ENCODE results near the gene LRMDA.

The LRMDA gene

DNA sequence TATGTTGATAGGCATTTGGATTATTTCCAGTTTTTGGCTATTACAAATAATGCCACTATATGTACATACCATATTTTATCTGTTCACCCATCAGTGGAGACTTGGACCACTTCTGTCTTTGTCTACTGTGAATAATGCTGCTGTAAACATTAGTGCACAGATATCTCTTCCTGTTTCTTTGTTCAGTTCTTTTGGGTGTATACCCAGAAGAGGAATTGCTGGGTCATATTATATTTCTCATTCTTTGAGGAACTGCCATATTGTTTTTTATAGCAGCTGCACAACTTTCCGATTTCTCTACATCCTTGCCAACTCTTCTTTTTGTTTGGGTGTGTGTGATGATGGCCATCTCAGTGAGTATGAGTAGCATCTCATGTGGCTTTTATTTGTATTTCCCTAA lies 218.0 kb downstream of the LRMDA start:
- DNase-seq = no peak

DNA sequence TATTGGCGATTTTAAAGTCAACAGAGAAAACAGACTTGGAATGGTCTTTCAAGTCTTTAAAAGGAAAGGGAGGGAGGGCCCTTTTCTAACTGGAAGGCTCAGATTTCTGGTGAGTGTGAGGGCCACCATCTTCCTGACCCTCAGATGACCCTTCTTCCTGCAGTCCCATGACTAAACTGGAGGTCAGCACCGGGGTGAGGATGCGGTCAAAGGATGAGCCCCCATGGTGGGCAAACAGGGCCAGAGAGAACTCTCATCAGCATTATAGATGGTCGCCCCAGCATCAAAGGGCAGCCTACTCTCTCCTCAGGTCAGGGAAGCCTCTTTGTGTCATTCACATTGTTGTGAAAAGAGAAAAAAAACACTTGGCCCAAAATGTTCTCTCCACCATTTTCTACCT lies 219.2 kb downstream of the LRMDA start:
- DNase-seq = no peak

DNA sequence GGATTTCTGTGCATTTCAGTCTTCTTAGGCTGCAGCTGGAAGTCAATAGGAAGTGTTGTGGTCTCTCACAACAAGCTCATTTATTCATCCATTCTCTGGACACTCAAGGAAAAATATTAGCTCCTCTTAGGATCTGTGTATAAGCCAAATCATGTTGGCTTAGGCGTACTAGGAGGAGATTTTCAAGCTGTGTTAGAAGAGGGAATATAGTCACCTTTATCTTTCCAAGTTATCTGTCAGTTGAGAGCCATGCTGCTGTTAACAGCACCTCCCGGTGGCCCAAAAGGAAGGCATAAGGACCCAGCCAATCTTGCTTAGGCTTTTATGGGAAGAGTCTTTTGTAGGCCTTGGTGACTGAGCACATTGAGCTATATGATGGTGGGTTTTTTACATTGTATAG lies 220.0 kb downstream of the LRMDA start:
- DNase-seq = no peak

DNA sequence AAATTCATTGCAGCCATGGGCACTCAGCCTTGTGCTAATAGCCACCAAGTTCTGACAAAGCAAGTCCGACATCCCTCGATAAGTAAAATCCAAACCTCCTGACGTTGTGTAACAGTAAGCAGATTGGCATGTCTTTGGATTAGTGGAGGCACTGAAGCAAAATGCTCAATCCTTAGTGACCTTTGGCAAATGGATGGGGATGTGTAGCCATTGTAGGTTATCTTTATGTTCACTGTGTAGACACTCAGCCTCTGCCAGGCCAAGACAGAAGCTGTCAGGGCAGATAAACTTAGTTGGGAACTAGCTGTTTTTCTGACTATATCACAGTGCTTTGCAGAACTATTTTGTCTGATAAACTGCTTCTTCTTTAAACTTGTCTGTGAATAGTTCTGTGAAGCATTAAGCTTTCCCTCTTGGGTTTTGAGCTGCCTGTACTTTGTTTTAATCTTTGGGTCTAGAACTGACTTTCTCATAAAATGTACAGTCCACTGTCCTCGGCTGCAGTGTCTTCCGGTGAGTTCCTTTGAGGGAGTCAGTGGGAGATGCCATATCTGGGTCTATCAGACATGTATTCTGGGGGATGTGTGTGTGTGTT lies 220.8 kb downstream of the LRMDA start:
- DNase-seq = no peak

DNA sequence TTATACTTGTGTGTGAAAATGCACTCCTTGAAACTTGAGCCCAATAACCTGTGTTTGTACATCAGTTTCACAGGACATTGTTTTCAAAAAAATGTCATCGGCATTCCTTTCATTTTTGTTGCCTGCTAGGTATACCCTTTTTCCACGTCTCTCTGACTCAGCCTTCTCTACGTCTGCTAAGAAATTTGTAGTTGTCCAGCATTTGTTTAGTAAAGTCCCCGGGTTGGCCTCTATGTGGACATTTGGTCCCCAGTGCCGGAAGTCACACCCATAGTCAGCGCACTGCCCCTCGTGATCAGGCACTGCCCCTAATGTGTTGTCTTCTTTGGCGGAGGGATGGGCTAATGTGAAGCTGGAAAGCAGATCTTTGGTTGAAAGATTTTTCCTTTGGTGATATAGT lies 222.3 kb downstream of the LRMDA start:
- no peak for DNase-seq

DNA sequence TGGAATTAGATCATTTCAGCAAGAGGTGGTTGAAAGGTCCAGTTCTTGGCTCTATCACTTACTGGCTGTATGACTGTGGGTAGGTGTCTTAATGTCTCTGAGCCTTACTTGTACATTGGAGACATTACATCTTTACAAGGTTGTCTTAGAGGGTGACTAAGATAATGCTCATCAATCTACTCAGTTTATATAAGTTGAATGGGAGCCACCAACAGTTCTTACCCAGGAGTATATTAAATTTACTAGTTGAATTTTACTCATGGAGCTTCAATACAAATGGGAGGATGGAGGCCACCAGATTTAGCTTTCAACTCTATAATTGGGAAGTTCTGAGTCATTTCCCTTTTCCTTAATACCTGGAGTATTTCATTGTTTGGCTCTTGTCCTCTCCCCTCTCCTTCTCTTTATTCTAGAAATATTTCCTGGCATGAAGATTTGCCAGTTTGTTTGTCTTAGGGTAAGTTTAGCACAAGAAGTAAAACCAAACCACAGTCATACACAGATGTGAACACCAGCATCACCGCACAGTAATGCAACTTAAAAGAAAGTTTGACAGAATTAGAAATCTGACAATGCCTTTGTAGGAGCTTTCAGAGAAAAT lies 222.8 kb downstream of the LRMDA start:
- no peak for DNase-seq

DNA sequence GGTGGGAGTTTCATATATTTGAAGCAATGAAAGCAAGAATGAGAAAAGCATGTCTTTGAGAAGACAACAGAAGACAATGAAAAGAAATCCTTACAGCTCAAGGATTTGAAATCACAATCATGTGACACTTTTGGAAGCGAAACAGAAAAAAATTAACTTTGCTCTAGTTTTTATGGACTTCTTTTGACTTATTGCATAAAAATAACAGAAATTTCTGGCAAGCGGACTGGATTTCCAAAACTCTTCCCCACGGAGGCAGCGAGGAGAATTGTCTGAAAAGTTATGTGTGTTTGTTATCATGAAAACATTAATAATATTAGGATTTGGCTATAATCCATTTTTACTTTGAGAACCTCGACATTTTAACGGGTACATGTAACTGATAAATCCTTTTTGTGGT lies 223.3 kb downstream of the LRMDA start:
- DNase-seq = no peak

DNA sequence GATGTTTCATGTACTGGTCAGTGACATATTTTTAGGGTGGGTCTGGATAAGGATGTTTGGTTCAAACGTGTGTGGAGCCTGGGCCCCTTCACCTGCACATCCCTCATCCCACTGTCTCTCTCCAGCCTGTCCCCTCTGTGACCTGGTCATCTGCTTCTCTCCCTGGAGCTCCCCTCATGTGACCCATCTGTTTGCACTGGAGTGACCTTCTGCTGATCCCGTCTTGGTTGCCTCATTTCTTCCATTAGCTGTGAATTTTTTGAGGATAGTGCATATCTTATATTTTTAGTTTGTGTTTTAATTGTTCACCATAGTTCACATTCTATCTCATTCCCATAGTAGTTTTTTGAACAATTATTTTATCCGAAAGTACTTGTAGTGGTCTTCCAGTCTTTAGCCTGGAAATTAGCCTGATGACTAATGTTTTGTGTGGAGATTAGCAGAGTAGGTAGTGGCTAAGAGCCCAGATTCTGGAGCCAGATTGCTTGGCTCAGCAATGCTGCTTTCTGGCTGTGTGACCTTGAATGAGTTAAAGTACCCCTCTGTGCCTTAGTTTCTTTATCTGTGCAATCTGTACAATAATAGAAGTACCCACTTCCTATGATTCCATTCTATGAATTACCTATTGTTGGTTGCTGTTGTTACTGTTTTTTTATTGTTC lies 224.5 kb downstream of the LRMDA start:
- DNase-seq = no peak

DNA sequence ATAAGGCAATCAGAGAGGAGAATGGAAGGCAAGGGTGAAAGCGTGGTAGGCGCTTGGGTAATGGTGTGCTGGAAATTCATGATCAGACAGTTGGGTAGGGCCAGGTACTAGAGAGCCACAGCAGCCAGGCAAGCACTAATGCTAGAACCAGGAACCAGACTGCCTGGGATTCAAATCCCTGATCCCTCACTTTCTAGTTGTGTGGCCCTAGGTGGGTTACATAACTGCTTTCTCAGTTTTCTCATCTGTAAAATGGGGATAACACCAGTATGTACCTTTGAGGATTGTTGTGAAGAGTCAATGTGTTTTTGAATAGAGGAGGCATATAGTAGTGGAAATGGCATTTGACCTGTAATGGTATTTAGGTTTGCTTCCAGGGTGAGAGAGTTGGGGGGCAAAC lies 225.9 kb downstream of the LRMDA start:
- no peak for DNase-seq

DNA sequence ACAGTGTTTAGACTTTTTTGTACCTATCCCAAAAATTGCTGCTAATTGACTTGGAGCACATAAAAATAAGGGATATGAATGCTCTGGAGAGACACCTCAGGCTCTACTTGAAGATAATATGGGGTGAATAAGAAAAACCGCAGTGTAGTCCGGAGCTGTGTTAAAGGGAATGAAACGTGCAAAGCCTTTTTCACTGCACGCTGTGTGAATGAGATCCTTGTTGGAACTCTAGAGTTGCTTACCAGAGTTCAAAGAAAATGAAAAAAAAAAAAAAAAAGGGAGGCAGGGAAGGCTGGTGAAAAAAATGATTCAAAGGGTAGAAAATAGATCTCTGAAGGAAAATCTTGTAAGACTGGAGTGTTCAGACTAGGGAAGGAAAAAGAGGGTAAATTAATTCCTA lies 226.6 kb downstream of the LRMDA start:
- no peak for DNase-seq

DNA sequence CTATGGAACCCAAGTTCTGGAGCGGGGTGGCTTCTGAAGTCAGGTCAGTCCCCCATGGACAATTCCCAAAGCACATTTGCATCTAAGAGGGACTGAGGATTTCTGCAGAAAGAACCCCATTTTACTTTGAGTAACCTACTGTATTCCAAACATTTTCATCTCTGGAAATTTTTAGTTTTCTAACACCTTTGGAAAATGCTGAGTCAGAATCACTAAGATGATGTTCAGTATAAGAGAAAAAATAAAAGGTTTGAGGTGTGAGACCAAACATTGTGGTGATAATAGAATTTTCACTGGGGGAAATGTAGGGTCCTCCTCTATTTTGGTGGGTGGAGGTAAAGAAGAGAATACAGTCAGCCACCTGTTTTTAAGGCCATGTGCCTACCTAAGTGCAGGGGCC lies 227.1 kb downstream of the LRMDA start:
- DNase-seq = no peak

DNA sequence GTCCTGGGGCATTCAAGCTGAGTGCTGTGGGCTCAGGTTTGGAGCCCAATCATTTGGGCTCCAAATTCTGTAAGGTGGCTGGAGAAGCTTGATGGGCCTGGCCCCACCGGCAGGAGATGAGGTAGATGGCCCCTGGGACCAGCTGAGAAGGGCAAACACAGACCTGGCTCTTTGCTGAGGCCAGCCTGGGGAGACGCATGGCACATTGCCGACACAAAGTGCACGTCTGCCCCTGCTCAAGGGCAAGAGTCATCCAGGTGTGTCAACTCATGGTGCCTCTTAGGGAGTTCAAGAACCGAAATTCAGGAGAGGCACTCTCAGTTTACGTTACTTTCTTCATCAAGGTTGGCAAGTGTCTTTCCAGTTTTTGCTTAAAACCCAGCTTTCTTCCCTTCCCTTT lies 227.5 kb downstream of the LRMDA start:
- no peak for DNase-seq

DNA sequence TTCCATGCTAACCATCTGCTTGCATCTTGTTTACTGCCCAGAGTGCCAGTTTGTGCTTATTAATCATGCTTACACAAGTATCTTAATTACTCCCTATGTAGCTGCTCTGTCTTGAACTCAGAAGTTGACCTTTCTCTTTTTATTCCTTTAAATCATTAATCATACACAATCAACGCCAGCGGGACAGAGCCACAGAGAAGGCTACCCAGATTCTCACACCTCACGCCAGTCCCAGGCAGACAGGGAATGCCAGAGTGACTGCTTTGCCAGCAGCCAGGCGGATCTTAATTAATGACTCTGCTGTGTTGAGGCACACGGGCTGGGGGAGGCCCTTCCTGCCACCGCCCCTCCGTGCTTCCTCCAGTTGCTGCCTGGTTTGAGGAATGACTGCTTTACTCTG lies 229.4 kb downstream of the LRMDA start:
- DNase-seq = no peak

DNA sequence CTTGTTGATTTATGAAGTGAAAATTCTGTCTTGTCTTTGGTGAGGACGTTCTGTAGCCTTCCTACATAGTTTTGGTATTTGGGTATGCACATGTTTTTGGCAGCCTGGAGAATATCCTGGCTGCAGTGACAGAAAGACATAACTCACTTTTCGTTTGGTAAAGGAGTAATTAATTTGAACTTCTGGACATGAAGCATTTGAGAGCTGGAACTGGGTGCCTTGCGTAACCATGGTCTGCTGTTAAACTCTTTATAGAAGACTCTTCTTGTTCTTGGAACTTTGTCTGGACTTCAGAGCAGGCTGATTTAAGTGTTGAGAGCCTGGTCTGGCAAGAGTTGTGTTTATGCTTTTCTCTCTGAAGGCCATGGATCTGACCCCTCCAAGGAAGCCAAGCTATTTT lies 231.3 kb downstream of the LRMDA start:
- no peak for DNase-seq

DNA sequence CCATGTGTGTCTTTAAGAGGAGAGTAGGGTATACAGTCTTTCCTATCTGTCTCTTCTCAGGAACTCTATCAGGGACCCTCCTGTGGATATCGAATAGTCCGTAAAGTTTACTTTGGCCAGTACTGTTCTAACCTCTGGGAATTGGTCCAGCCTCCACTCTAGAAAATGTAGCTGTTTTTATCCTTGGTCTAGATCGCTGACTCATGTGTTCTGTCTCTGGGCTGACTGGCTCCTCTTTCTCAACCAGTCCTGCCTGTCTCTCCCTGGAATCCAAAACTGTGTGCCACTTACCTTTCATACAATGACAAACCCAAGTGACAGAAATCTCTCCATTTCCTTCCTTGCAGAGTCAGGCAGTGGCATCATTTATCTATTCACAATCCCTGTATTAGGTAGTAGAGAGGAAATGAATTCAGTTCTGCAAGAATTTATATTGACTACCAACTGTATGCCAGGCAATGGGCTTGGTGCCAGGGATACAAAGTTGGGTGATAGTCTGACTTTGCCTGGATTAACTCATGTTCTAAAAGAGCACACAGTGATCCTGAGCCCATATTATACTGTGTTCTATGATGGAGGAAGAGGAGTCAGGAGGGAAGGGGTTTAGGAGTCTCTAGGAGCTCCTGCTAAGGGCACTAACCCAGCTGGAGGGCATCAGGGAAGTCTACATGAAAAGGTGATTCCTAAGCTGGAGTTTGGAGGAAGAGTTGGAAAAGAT lies 232.7 kb downstream of the LRMDA start:
- no peak for DNase-seq

DNA sequence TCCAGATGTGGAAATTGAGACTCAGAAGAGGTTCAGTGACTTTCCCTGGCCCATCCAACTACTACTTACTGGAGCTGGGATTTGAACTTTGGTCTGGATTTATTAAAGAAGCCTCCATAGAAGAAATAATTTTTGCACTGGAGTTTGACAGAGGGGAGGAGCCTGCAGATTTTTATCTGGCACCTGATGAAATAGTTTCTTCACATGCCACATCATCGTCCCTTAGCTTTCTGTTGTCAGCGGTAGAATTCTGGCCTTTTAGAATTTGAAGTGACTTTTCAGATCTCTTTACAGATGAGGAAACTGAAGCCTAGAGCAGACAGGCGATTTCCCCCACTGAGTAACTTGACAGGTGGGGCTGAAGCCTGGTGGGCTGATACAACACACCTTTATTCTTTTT lies 233.5 kb downstream of the LRMDA start:
- DNase-seq = no peak

DNA sequence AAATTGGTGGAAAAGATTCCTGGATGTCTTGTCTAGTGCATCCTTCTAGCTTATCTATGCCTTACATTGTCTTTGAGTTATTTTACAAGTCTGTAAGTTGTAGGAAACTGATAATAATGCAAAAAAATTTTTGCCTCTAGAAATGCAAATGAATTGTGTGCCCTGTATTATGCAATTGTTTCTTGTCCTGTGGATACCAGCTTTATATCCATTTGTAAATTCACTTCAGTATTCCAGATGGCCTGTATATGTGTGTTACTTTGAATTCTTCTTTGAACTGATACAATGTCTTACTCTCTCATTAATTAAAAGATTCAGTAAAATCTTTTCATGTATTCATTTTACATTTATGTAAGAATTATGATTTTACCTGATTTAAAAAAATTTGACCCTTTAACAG lies 234.3 kb downstream of the LRMDA start:
- DNase-seq = no peak

DNA sequence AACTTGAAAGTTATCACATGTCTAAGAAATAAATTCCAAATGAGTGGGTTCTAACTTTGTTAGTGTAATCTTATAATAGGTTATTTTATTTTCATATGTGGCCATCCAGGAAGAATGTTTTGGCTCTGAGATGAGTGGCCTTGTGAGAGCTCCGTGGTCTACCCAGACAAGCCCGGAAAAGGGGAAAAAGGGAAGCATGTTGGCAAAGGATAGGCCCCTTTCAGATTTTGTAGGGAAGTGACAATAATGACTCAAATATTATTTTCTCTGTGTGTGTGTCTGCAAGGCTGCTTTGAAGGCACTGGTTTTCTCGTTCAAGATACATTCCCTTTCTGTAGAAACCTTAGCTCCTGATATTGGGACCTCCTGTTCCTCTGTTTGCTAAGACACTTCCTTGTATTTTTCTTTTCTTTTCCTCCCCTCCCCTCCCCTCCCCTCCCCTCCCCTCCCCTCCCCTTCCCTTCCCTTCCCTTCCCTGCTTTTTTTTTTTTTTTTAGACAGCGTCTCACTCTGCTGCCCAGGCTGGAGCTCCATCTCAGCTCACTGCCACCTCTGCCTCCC lies 240.8 kb downstream of the LRMDA start:
- no peak for DNase-seq

DNA sequence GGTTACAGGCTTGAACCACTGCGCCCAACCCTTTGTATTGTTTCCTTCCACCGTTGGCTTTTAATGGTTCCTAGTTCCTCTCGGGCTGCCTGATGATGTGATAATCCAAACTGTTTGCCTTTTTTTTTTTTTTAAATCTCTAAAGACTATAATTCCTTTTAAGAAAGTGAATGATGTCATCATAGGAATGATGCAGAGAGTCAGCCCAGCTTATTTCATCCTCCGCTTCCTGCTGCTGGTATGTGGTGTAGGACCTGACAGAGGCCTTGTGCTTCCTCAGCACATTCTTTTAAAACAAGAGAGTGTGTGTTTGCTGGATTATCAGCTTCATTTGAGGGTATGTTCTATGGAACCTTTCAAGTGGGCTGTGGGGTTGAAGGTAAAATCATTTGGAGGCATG lies 241.4 kb downstream of the LRMDA start:
- no peak for DNase-seq

DNA sequence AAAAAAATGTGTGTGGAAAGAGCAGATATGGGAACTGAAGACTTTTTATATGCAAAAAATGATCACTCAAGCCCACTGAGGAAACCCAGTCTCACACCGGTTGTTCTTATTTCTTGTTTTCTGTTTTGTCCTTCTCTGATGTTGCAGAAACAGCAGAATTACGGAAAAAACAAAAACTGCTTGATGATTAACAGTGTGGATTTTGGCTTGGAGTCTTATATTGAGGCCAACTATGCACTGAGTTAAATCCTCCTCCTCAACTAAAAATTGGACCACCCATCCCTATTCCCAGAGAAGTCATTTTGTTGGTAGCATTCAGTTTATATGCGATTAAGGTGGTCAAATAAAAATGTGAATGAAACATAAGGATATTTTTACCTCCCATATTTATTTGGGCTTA lies 246.1 kb downstream of the LRMDA start:
- DNase-seq = no peak

DNA sequence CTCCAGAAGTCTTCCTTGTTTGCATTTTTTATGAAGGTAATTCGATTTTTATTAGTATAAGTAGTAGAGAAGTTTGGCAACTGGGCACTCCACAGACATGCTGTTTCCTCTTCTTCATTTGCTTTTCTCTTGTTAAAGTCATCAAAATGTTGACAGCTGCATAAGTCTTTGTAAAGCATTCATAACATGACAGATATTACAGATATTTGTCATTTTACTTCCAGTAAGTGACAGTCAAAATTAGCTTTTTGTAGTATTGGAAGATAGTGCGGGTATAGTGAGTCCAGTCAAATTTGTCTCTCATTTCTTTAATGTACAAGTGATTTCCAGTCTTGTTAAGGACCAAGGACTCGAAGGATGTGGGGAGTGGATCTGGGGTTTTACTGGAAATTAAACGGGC lies 247.1 kb downstream of the LRMDA start:
- DNase-seq = no peak

DNA sequence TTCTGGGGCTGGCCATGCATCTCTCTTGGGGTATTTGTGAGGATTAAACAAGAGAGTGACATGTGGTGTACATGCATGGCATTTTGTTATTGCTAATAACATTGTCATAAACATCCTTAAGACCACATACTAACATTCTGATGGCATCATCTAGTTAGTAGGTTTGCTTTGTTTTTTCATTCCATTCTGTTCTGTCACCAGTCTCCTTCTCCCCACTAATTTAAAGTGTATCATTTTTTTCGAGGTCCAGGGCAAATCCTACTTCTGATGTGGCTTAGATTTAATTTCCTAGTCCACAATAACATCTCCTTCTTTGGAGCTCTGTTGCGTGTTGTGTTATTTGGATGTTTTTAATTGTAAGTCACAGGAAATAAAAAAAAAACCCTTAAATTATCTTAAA lies 248.1 kb downstream of the LRMDA start:
- no peak for DNase-seq

DNA sequence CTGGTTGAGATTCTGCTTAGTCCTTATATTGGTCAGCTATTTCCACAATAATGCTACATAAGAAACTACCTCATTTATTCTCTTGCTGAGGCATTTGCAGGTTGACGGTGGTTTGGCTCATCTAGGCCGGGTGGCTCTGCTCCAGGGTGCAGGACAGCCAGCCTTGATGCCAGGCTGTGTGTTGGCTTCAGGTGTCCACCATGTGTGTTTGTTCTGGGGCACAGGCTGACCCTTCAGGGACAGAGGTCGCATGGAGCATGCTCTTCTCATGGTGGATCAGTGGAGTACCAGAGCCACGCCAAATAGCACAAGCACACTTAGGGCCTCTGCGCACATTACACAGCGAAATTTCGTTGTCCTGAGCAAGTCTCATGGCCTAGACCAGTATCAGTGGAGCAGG lies 249.9 kb downstream of the LRMDA start:
- no peak for DNase-seq

Measured in activated CD4-positive, alpha-beta T cell treated with anti-CD3 and anti-CD28 coated beads, Interleukin-2, Interleukin-6, amounts not matched to agents 100 ng/mL and 50 ng/mL, durations not matched to agents 16 hours and 8 hours (primary cell).